ENCODE data around the gene WSB1. TPM values are rescaled to one million over a fixed set of nuclear protein-coding genes. Genes with fewer than 3 reads are reported as not detected.

WSB1 gene
- total and polyA plus RNA-seq, 9 of the 15 experiments (the other 6 are each of a cell fraction or from before 2014, with no cell fraction given) = 22.8 to 229 (median 81.1) TPM

- TF ChIP-seq POLR2B (IDR thresholded peaks at IDR 0.05; ENCODE audit: low read depth, partially characterized antibody) (peak; percentile 44), ZNF395 (CRISPR knock-in tag; IDR thresholded peaks at IDR 0.05) (peak; percentile 36; the same call in 1 of the 2 replicates), NCOA4 (IDR thresholded peaks at IDR 0.05; ENCODE audit: partially characterized antibody) (no peak), HLTF (IDR thresholded peaks at IDR 0.05) (no peak), CBX5 (IDR thresholded peaks at IDR 0.05; ENCODE audit: borderline replicate concordance, low read depth) (peak; percentile 58; the same call in 1 of the 2 replicates), THRA (IDR thresholded peaks at IDR 0.05) (peak; percentile 87; the same call in 1 of the 2 replicates), ZC3H8 (IDR thresholded peaks at IDR 0.05) (no peak), UBTF (IDR thresholded peaks at IDR 0.05; ENCODE audit: borderline replicate concordance in 1 of 2, low read depth in 2 of 2, low read length in 2 of 2) (peak; percentile 38 to 84; a peak in 1 of 4 replicates), NR2C1 (IDR thresholded peaks at IDR 0.05) (peak; percentile 57), NR2C1 (tag; IDR thresholded peaks at IDR 0.05) (peak; percentile 15; the same call in 1 of the 2 replicates), FOXO4 (CRISPR knock-in tag; IDR thresholded peaks at IDR 0.05) (peak; percentile 81; the same call in 1 of the 2 replicates), U2AF1 (optimal IDR thresholded peaks at IDR 0.05; ENCODE audit: low read depth, low read length) (no peak), NFE2L1 (tag; IDR thresholded peaks at IDR 0.05; ENCODE audit: borderline replicate concordance, low read depth) (no peak), ZNF57 (CRISPR knock-in tag; IDR thresholded peaks at IDR 0.05) (no peak), KLF1 (tag; IDR thresholded peaks at IDR 0.05) (peak; percentile 75; the same call in 1 of the 2 replicates), PKNOX1 (IDR thresholded peaks at IDR 0.05) (peak; percentile 98), SMC3 (conservative IDR thresholded peaks at IDR 0.05; ENCODE audit: insufficient read depth, low read depth, low read length) (peak; percentile 98), TOE1 (IDR thresholded peaks at IDR 0.05; ENCODE audit: borderline replicate concordance) (peak; percentile 91), TOE1 (CRISPR knock-in tag; IDR thresholded peaks at IDR 0.05; ENCODE audit: borderline replicate concordance, low read depth) (no peak)
Observed at GRCh38 chr17:27332485-27333409, 38.8 kb downstream of the WSB1 start (continued).
